Measurements from ENCODE around the gene INF2. TPM values are rescaled to one million over a fixed set of nuclear protein-coding genes. Genes with fewer than 3 reads are reported as not detected.

INF2 gene
- total and polyA plus RNA-seq, 2 donors (not counting 3 experiments of a cell fraction or from before 2014, with no cell fraction given) = 55.3 to 124 TPM

DNA sequence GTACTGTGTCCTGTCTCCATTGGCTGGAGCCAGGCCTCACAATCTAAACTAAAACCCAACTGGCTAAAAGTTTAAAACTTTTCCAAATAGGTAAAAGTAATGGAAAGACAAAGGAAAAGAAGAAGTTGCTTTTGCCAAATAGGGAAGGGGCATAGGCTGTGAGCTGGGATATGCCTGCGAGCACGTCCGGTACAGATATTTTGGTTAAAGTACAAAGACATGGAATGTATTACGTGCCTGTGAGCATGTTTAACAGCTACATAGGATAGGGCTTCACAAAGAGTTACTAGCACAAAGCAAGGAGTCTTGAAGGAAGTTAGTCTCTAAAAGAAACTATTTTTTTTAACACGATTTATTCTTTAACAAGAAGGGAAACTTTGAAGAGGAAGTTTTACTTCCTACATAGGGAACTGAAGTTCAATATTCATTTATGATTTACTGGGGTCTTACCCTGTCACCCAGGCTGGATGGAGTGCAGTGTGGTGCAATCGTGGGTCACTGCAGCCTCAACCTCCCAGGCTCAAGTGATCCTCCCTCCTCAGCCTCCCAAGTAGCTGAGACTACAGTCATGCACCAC, 41.9 kb upstream of the INF2 start:
- Histone ChIP-seq H3K4me2 (ENCODE audit: insufficient read depth, low read length) (no peak overlapping the region), H3K4me1 (ENCODE audit: control insufficient read depth, extremely low read depth, insufficient read depth, low read length) (peaks cover 3% of the 10 kb centered on the region), H3K9me3 (replicated peaks; ENCODE audit: control insufficient read depth, insufficient read depth, low read length) (no peaks in the 10 kb centered on the region), H2AFZ (ENCODE audit: low read depth, low read length) (no peak overlapping the region), H3K4me3 (replicated peaks in 1 of 3; ENCODE audit: insufficient read depth in 1 of 3, low read depth in 1 of 3, low read length in 3 of 3) (no peak overlapping the region), H3K27ac (ENCODE audit: insufficient read depth, low read depth, low read length) (no peak overlapping the region), H3K9me1 (replicated peaks; ENCODE audit: control insufficient read depth, extremely low read depth, insufficient read depth, low read length) (no peaks in the 10 kb centered on the region), H3K27me3 (ENCODE audit: control insufficient read depth in 2 of 2, insufficient read depth in 2 of 2, low read length in 2 of 2) (peaks cover 0 to 10% of the 10 kb centered on the region in 2 experiments), H3K36me3 (ENCODE audit: control insufficient read depth in 2 of 2, extremely low read depth in 1 of 2, insufficient read depth in 2 of 2, low read length in 2 of 2) (no peaks in the 10 kb centered on the region), H3K9ac (replicated peaks; ENCODE audit: extremely low read depth, insufficient read depth, low read length) (no peak overlapping the region), H4K20me1 (replicated peaks; ENCODE audit: control insufficient read depth, extremely low read depth, insufficient read depth, low read length) (no peaks in the 10 kb centered on the region), H3K79me2 (ENCODE audit: control insufficient read depth, insufficient read depth, low read length) (no peaks in the 10 kb centered on the region)
- TF ChIP-seq GATA2 (IDR thresholded peaks at IDR 0.05; ENCODE audit: insufficient read depth, insufficient read length, low read depth, low read length) = no peak
- no peak for TF ChIP-seq POLR2AphosphoS5 (IDR thresholded peaks at IDR 0.05; ENCODE audit: insufficient read depth, low read depth, low read length)
- no peak for TF ChIP-seq JUN (IDR thresholded peaks at IDR 0.05; ENCODE audit: borderline replicate concordance, insufficient read depth, insufficient read length, low read depth)
- no peak for TF ChIP-seq CTCF (IDR thresholded peaks at IDR 0.05; ENCODE audit: extremely low read depth in 1 of 2, insufficient read depth in 1 of 2, low read depth in 1 of 2, low read length in 2 of 2)
- TF ChIP-seq FOS (IDR thresholded peaks at IDR 0.05; ENCODE audit: borderline replicate concordance, insufficient read depth, low read length) = no peak
- TF ChIP-seq MYC (IDR thresholded peaks at IDR 0.05; ENCODE audit: low read depth, low read length) = no peak
- TF ChIP-seq MAX (IDR thresholded peaks at IDR 0.05; ENCODE audit: insufficient read depth, insufficient read length) = no peak
- no peak for TF ChIP-seq EZH2 (IDR thresholded peaks at IDR 0.05; ENCODE audit: borderline replicate concordance, low read depth, low read length, severe bottlenecking)
- no peak for TF ChIP-seq POLR2A (IDR thresholded peaks at IDR 0.05; ENCODE audit: low read depth, low read length)
- intact Hi-C loops (cut with micrococcal nuclease) = no loop called here
- ChIA-PET POLR2A (no interaction called here), CTCF (interaction anchor here (1.1 to 2.1 kb wide), 2 partner anchors 60 to 62 kb away, joined by 3 to 5 read pairs; no protein-coding TSS in a partner anchor)
- no TSS peak for BruUV-seq (replicated peaks)
- no peak for FAIRE-seq
- dilution Hi-C loops (cut with MboI; ENCODE audit: extremely low pct_ligation_motif_present, low sequenced_read_pairs) = no loop called here
- DNase-seq (ENCODE audit: low read depth, low spot score) = no peak

Measured in endothelial cell of umbilical vein (primary cell).